ENCODE data around the gene DAPP1. TPM values are rescaled to one million over a fixed set of nuclear protein-coding genes. Genes with fewer than 3 reads are reported as not detected.

Gene DAPP1
- total and polyA plus RNA-seq, 2 of the 4 experiments (the other 2 are of a cell fraction) = not detected

- Histone ChIP-seq H2BK120ac (ENCODE audit: low read depth, low read length) (no peak overlapping the region), H4K20me1 (ENCODE audit: insufficient read depth, low read length) (no peaks in the 10 kb centered on the region), H3K4me1 (ENCODE audit: control insufficient read depth, insufficient read depth, low read length) (no peaks in the 10 kb centered on the region), H4K5ac (ENCODE audit: low read depth, low read length) (no peak overlapping the region), H3K9me3 (ENCODE audit: control insufficient read depth, insufficient read depth, low read length) (no peaks in the 10 kb centered on the region), H3K36me3 (ENCODE audit: control insufficient read depth, insufficient read depth, low read length) (no peaks in the 10 kb centered on the region), H3K27me3 (ENCODE audit: control insufficient read depth, insufficient read depth, low read length) (peaks cover 2% of the 10 kb centered on the region; the same call in 1 of the 2 replicates), H3K4me2 (ENCODE audit: low read depth, low read length) (no peak overlapping the region), H2AK5ac (ENCODE audit: low read depth, low read length) (no peak overlapping the region), H4K91ac (ENCODE audit: insufficient read depth, low read depth, low read length) (no peak overlapping the region), H4K8ac (ENCODE audit: low read depth in 2 of 2, low read length in 2 of 2) (no peak overlapping the region), H3K9me1 (ENCODE audit: insufficient read depth, low read length) (no peaks in the 10 kb centered on the region), H2AFZ (replicated peaks; ENCODE audit: low read length, poor library complexity) (no peak overlapping the region), H3K27ac (ENCODE audit: insufficient read depth, low read length) (no peak overlapping the region), H3K18ac (ENCODE audit: low read depth, low read length) (no peak overlapping the region), H3K9ac (ENCODE audit: low read depth, low read length) (no peak overlapping the region), H3K56ac (ENCODE audit: extremely low read depth, insufficient read depth, low read length) (no peak overlapping the region), H3K14ac (replicated peaks; ENCODE audit: low read depth, low read length) (no peak overlapping the region), H3K4ac (ENCODE audit: low read depth, low read length) (no peak overlapping the region), H2AK9ac (replicated peaks; ENCODE audit: low read depth, low read length, poor library complexity) (no peak overlapping the region), H3K79me1 (ENCODE audit: low read depth in 1 of 2, low read length in 2 of 2) (no peaks in the 10 kb centered on the region), H3K23ac (ENCODE audit: low read depth, low read length) (no peak overlapping the region), H2BK5ac (ENCODE audit: low read depth, low read length, poor library complexity, severe bottlenecking) (no peak overlapping the region), H2BK15ac (ENCODE audit: low read depth, low read length) (no peak overlapping the region), H2BK20ac (ENCODE audit: low read depth, low read length) (no peak overlapping the region), H3K4me3 (ENCODE audit: insufficient read depth, low read depth, low read length) (no peak overlapping the region)
- dilution Hi-C loops (cut with HindIII; ENCODE audit: low sequenced_read_pairs, unreplicated experiment) = no loop called here
- ATAC-seq (ENCODE audit: low read depth) (no peak), DNase-seq (no peak)
- in situ Hi-C loops (cut with MboI; ENCODE audit: low sequenced_read_pairs) = no loop called here
- TF ChIP-seq USF2 (IDR thresholded peaks at IDR 0.05; ENCODE audit: low read depth, low read length) (no peak), RFX5 (IDR thresholded peaks at IDR 0.05; ENCODE audit: low read depth, low read length) (no peak), CTCF (conservative IDR thresholded peaks at IDR 0.05; ENCODE audit: low read depth, low read length) (no peak), MAFK (IDR thresholded peaks at IDR 0.05; ENCODE audit: low read depth, low read length) (no peak), RAD21 (IDR thresholded peaks at IDR 0.05; ENCODE audit: low read length) (no peak), NFE2L2 (IDR thresholded peaks at IDR 0.05; ENCODE audit: low read depth, low read length) (no peak), RCOR1 (IDR thresholded peaks at IDR 0.05; ENCODE audit: insufficient replicate concordance, low read length) (no peak), FOS (IDR thresholded peaks at IDR 0.05; ENCODE audit: low read depth, low read length) (no peak), ELK1 (IDR thresholded peaks at IDR 0.05; ENCODE audit: borderline replicate concordance, low read depth, low read length) (no peak), CEBPB (IDR thresholded peaks at IDR 0.05; ENCODE audit: low read depth, low read length) (no peak), POLR2A (IDR thresholded peaks at IDR 0.05; ENCODE audit: low read depth, low read length) (no peak), SMC3 (IDR thresholded peaks at IDR 0.05; ENCODE audit: low read depth, low read length) (no peak), CHD1 (IDR thresholded peaks at IDR 0.05; ENCODE audit: low read depth, low read length) (no peak)
- intact Hi-C loops (cut with micrococcal nuclease) = no loop called here
- no TSS peak for BruUV-seq (replicated peaks)
- POLR2A ChIA-PET (ENCODE audit: unreplicated experiment) = no interaction called here
- CTCF ChIA-PET = no interaction called here
- no CpG with 5 or more reads among the region's 1 CpG for WGBS, 2 experiments (ENCODE audit: extremely low coverage in 2 of 2, insufficient read length in 1 of 2)
Observed at GRCh38 chr4:99845179-99845578, 28.6 kb downstream of the DAPP1 start.
